IMR-90 (cell line): Measurements from ENCODE around the gene SLC30A1. TPM values are rescaled to one million over a fixed set of nuclear protein-coding genes. Genes with fewer than 3 reads are reported as not detected.
A peak's percentile ranks its signal among the peaks of the same experiment; 100 is the strongest.

Experiments used
- ATAC-seq: fragments of 200-7000 bp; cut with Tn5 transposase; 2 replicates; pipeline ENCODE4 v1.9.1; 2020; ENCODE audit warnings: low read depth, mild to moderate bottlenecking, moderate library complexity
- BruUV-seq: library from RNA; stranded (reverse); fragments of 400-500 nt; replicated peaks from 2 replicates; lab custom pipeline; 2021; lab: Mats Ljungman, UMichigan
- CTCF ChIA-PET: fragments of 300-600 bp; formaldehyde crosslinking; extraction: SDS; loops from one replicate; lab custom pipeline; 2021; ENCODE audit warnings: antibody characterized with exemption; lab: Yijun Ruan, JAX
- POLR2A ChIA-PET: fragments of 300-600 bp; sonication (Branson Sonifier 250); formaldehyde crosslinking; loops from one replicate; lab custom pipeline; 2022; ENCODE audit warnings: antibody characterized with exemption; ENCODE audit not compliant: unreplicated experiment; lab: Charles Lee
- DNase-seq: peaks from one replicate; pipeline ENCODE4 v3.0.0; 2013
- H2AFZ ChIP-seq: replicated peaks from 2 replicates; pipeline ENCODE3; 2013; ENCODE audit warnings: low read length, mild to moderate bottlenecking; ENCODE audit not compliant: poor library complexity
- H2AK5ac ChIP-seq: 2 replicates; pipeline ENCODE4 v1.6.1; 2013; ENCODE audit warnings: low read depth, low read length, inconsistent platforms
- H2AK9ac ChIP-seq: replicated peaks from 2 replicates; pipeline ENCODE3; 2013; ENCODE audit warnings: mild to moderate bottlenecking, low read depth, low read length, moderate library complexity; ENCODE audit not compliant: poor library complexity
- H2BK120ac ChIP-seq: 2 replicates; pipeline ENCODE4 v1.6.1; 2013; ENCODE audit warnings: low read depth, low read length, inconsistent platforms
- H2BK15ac ChIP-seq: 3 replicates; pipeline ENCODE4 v1.6.1; 2013; ENCODE audit warnings: low read depth, low read length, inconsistent platforms
- H2BK20ac ChIP-seq: 2 replicates; pipeline ENCODE4 v1.6.1; 2013; ENCODE audit warnings: low read depth, mild to moderate bottlenecking, inconsistent platforms, low read length, moderate library complexity
- H2BK5ac ChIP-seq: 2 replicates; pipeline ENCODE4 v1.6.1; 2013; ENCODE audit warnings: mild to moderate bottlenecking, low read depth, low read length, inconsistent platforms; ENCODE audit not compliant: poor library complexity, severe bottlenecking
- H3K14ac ChIP-seq: replicated peaks from 2 replicates; pipeline ENCODE4 v1.6.1; 2013; ENCODE audit warnings: low read depth, low read length, inconsistent platforms
- H3K18ac ChIP-seq: 2 replicates; pipeline ENCODE4 v1.6.1; 2013; ENCODE audit warnings: low read depth, low read length, control low read depth
- H3K23ac ChIP-seq: 2 replicates; pipeline ENCODE4 v1.6.1; 2013; ENCODE audit warnings: low read depth, low read length, inconsistent platforms
- H3K27ac ChIP-seq: 2 replicates; pipeline ENCODE4 v1.5.1; 2013; ENCODE audit warnings: mild to moderate bottlenecking, control low read depth, low read length; ENCODE audit not compliant: insufficient read depth
- H3K27me3 ChIP-seq: 2 replicates; pipeline ENCODE4 v1.6.1; 2013; ENCODE audit warnings: low read length; ENCODE audit not compliant: control insufficient read depth, insufficient read depth
- H3K36me3 ChIP-seq: 2 replicates; pipeline ENCODE4 v1.6.1; 2013; ENCODE audit warnings: low read length, mixed read lengths; ENCODE audit not compliant: control insufficient read depth, insufficient read depth
- H3K4ac ChIP-seq: 2 replicates; pipeline ENCODE4 v1.6.1; 2013; ENCODE audit warnings: low read depth, low read length, inconsistent platforms
- H3K4me1 ChIP-seq: 2 replicates; pipeline ENCODE4 v1.6.1; 2013; ENCODE audit warnings: low read length, mixed read lengths; ENCODE audit not compliant: control insufficient read depth, insufficient read depth
- H3K4me2 ChIP-seq: 2 replicates; pipeline ENCODE4 v1.6.1; 2013; ENCODE audit warnings: low read depth, mild to moderate bottlenecking, control low read depth, low read length, moderate library complexity
- H3K4me3 ChIP-seq: 2 replicates; pipeline ENCODE4 v1.5.1; 2013; ENCODE audit warnings: low read depth, mild to moderate bottlenecking, control low read depth, low read length, moderate library complexity; ENCODE audit not compliant: insufficient read depth
- H3K56ac ChIP-seq: 2 replicates; pipeline ENCODE4 v1.6.1; 2013; ENCODE audit warnings: low read length, inconsistent platforms; ENCODE audit not compliant: insufficient read depth; ENCODE audit errors: extremely low read depth
- H3K79me1 ChIP-seq, 2 experiments: 2 replicates each; pipeline ENCODE4 v1.6.1; 2013; ENCODE audit warnings: low read length in 2 of 2, inconsistent platforms in 1 of 2, low read depth in 1 of 2
- H3K9ac ChIP-seq: 2 replicates; pipeline ENCODE4 v1.6.1; 2013; ENCODE audit warnings: low read depth, low read length, control low read depth
- H3K9me1 ChIP-seq: 2 replicates; pipeline ENCODE4 v1.6.1; 2013; ENCODE audit warnings: low read length, inconsistent platforms; ENCODE audit not compliant: insufficient read depth
- H3K9me3 ChIP-seq: 2 replicates; pipeline ENCODE4 v1.6.1; 2013; ENCODE audit warnings: low read length; ENCODE audit not compliant: control insufficient read depth, insufficient read depth
- H4K20me1 ChIP-seq: 2 replicates; pipeline ENCODE4 v1.6.1; 2013; ENCODE audit warnings: low read length, inconsistent platforms; ENCODE audit not compliant: insufficient read depth
- H4K5ac ChIP-seq: 2 replicates; pipeline ENCODE4 v1.6.1; 2013; ENCODE audit warnings: mild to moderate bottlenecking, low read depth, low read length, control low read depth
- H4K8ac ChIP-seq, 2 experiments: 2 replicates each; pipeline ENCODE4 v1.6.1; 2013; ENCODE audit warnings: low read depth in 2 of 2, low read length in 2 of 2, control low read depth in 1 of 2, inconsistent platforms in 1 of 2
- H4K91ac ChIP-seq: 2 replicates; pipeline ENCODE4 v1.6.1; 2013; ENCODE audit warnings: low read depth, low read length, inconsistent platforms; ENCODE audit not compliant: insufficient read depth
- CHD1 ChIP-seq: IDR thresholded peaks from 2 replicates; pipeline ENCODE4 v1.6.1; 2012; ENCODE audit warnings: low read depth, low read length, improper control_type of control experiment
- MAFK ChIP-seq: IDR thresholded peaks from 2 replicates; pipeline ENCODE4 v1.6.1; 2012; ENCODE audit warnings: low read depth, low read length, improper control_type of control experiment
- POLR2A ChIP-seq: IDR thresholded peaks from 2 replicates; pipeline ENCODE4 v1.6.1; 2012; ENCODE audit warnings: mild to moderate bottlenecking, low read depth, low read length
- RAD21 ChIP-seq: IDR thresholded peaks from 2 replicates; pipeline ENCODE4 v1.6.1; 2012; ENCODE audit warnings: low read length, improper control_type of control experiment
- RFX5 ChIP-seq: IDR thresholded peaks from 2 replicates; pipeline ENCODE4 v1.8.0; 2012; ENCODE audit warnings: low read depth, mild to moderate bottlenecking, low read length, moderate library complexity
- SMC3 ChIP-seq: fragments of 150-350 bp; IDR thresholded peaks from 2 replicates; pipeline ENCODE4 v1.6.1; 2016; ENCODE audit warnings: low read depth, mild to moderate bottlenecking, antibody characterized with exemption, low read length, moderate library complexity
- WGBS, 2 experiments: methylation state at CpG; one replicate each; pipeline versions ENCODE4 v1.1.5 to v1.1.7; 2013; ENCODE audit warnings: missing lambda C conversion rate in 2 of 2; ENCODE audit not compliant: insufficient read length in 1 of 2; ENCODE audit errors: extremely low coverage in 2 of 2; 5-methylcytosine and 5-hydroxymethylcytosine counted together
- dilution Hi-C: fragments of 300-500 bp; cut with HindIII; formaldehyde crosslinking; loops from one replicate; pipeline ENCODE4 v1.14.3; 2018; ENCODE audit warnings: low sequenced_read_pairs; ENCODE audit not compliant: unreplicated experiment
- in situ Hi-C: fragments of 300-500 bp; cut with MboI; formaldehyde crosslinking; loops from 3 replicates; pipeline ENCODE4 v1.14.3; 2019; ENCODE audit warnings: low sequenced_read_pairs, inconsistent platforms, mixed read lengths
- intact Hi-C: fragments of 100-400 bp; cut with micrococcal nuclease; formaldehyde crosslinking; loops from 2 replicates; pipeline ENCODE4 v1.10.0; 2022
- polyA plus RNA-seq, 3 experiments: library from polyadenylated mRNA; depleted of rRNA; stranded (reverse); fragments of >200 nt; gene quantifications; 2 replicates each; pipeline ENCODE4 v1.2.3, GENCODE V29; 2012; ENCODE audit warnings: low replicate concordance in 1 of 3
- total RNA-seq: library from RNA; depleted of rRNA; stranded (reverse); fragments of >200 nt; gene quantifications from 2 replicates; pipeline ENCODE4 v1.2.3, GENCODE V29; 2012

SLC30A1 gene
- total and polyA plus RNA-seq, 2 of the 4 experiments (the other 2 are of a cell fraction): 5.4 to 8.4 TPM

- ATAC-seq: no peak; the same call in 1 of the 2 replicates
- no peaks in the 10 kb centered on the region for H3K79me1 ChIP-seq
These were observed 37.1 kb downstream of the SLC30A1 start for GRCh38 chr1:211541720-211542477.

More at GRCh38 chr1:211541720-211542477, 37.1 kb downstream of the SLC30A1 start:
- dilution Hi-C loops: no loop called here
- no peak overlapping the region for H2BK15ac ChIP-seq
- H2AK9ac ChIP-seq: no peak overlapping the region
- no peaks in the 10 kb centered on the region for H4K20me1 ChIP-seq
- peaks cover 2% of the 10 kb centered on the region; the same call in 1 of the 2 replicates for H3K27me3 ChIP-seq
- no peaks in the 10 kb centered on the region for H3K36me3 ChIP-seq
- H2AFZ ChIP-seq: no peak overlapping the region
- ChIA-PET CTCF (interaction anchor here (1.0 kb wide), 1 partner anchor 113 kb away, joined by 3 read pairs; no protein-coding TSS in a partner anchor), POLR2A (no interaction called here)
- H3K4me2 ChIP-seq: no peak overlapping the region
- in situ Hi-C loops: no loop called here
- 33% methylated on average over 1 of the region's 7 CpGs; no CpG with 5 or more reads in 1 of the 2 experiments for WGBS, 2 experiments
- H2BK20ac ChIP-seq: no peak overlapping the region
- no peaks in the 10 kb centered on the region for H3K9me1 ChIP-seq
- H3K4ac ChIP-seq: no peak overlapping the region
- H3K4me3 ChIP-seq: no peak overlapping the region
- no peak overlapping the region for H3K18ac ChIP-seq
- DNase-seq: peak; percentile 41
- intact Hi-C loops: no loop called here
- H3K14ac ChIP-seq: no peak overlapping the region
- H4K5ac ChIP-seq: no peak overlapping the region
- no peak overlapping the region for H2BK5ac ChIP-seq
- BruUV-seq: no TSS peak
- no peak overlapping the region for H4K8ac ChIP-seq
- H3K9me3 ChIP-seq: no peaks in the 10 kb centered on the region
- no peak overlapping the region for H4K91ac ChIP-seq
- no peak overlapping the region for H3K9ac ChIP-seq
- no peak overlapping the region for H3K56ac ChIP-seq
- no peak overlapping the region for H2AK5ac ChIP-seq
- no peaks in the 10 kb centered on the region for H3K4me1 ChIP-seq
- H3K27ac ChIP-seq: no peak overlapping the region
- no peak overlapping the region for H2BK120ac ChIP-seq
- TF ChIP-seq SMC3: no peak
- no peak for TF ChIP-seq POLR2A
- TF ChIP-seq MAFK: no peak
- TF ChIP-seq RFX5: no peak
- TF ChIP-seq RAD21: no peak
- no peak for TF ChIP-seq CHD1
- H3K23ac ChIP-seq: no peak overlapping the region
